WTC11 (cell line): Measurements from ENCODE around the gene SPNS2.

ENCODE experiments used
- ATF1 ChIP-seq: sonication (generic); formaldehyde crosslinking; IDR thresholded peaks from 2 replicates; pipeline ENCODE4 v1.8.1; 2023; ENCODE audit warnings: mild to moderate bottlenecking, moderate library complexity, missing genetic modification reagents
- CREM ChIP-seq: sonication (generic); formaldehyde crosslinking; IDR thresholded peaks from 2 replicates; pipeline ENCODE4 v1.8.1; 2022; ENCODE audit warnings: mild to moderate bottlenecking, missing genetic modification reagents, moderate library complexity
- CTCF ChIP-seq: fragments of 200-600 bp; IDR thresholded peaks from 2 replicates; pipeline ENCODE4 v1.8.0; 2022; ENCODE audit warnings: antibody characterized with exemption
- FOXJ3 ChIP-seq: sonication (generic); formaldehyde crosslinking; IDR thresholded peaks from 2 replicates; pipeline ENCODE4 v1.9.0; 2021; ENCODE audit warnings: missing genetic modification reagents, mild to moderate bottlenecking, borderline replicate concordance
- FOXP4 ChIP-seq: sonication (generic); formaldehyde crosslinking; IDR thresholded peaks from 2 replicates; pipeline ENCODE4 v1.8.0; 2022; ENCODE audit warnings: mild to moderate bottlenecking, missing genetic modification reagents
- JUN ChIP-seq: sonication (generic); formaldehyde crosslinking; IDR thresholded peaks from 2 replicates; pipeline ENCODE4 v1.8.0; 2023; ENCODE audit warnings: mild to moderate bottlenecking, missing genetic modification reagents
- MAX ChIP-seq: sonication (generic); formaldehyde crosslinking; IDR thresholded peaks from 2 replicates; pipeline ENCODE4 v1.8.0; 2022; ENCODE audit warnings: mild to moderate bottlenecking, missing genetic modification reagents
- NFYB ChIP-seq: sonication (generic); formaldehyde crosslinking; conservative IDR thresholded peaks from 2 replicates; pipeline ENCODE4 v1.8.0; 2022; ENCODE audit warnings: low read depth, missing genetic modification reagents
- NR2C2 ChIP-seq: sonication (generic); formaldehyde crosslinking; IDR thresholded peaks from 2 replicates; pipeline ENCODE4 v1.8.0; 2022; ENCODE audit warnings: mild to moderate bottlenecking, missing genetic modification reagents
- TEAD1 ChIP-seq: sonication (generic); formaldehyde crosslinking; IDR thresholded peaks from 2 replicates; pipeline ENCODE4 v1.8.0; 2022; ENCODE audit warnings: mild to moderate bottlenecking, missing genetic modification reagents
- USF1 ChIP-seq: sonication (generic); formaldehyde crosslinking; IDR thresholded peaks from 2 replicates; pipeline ENCODE4 v1.8.0; 2022; ENCODE audit warnings: mild to moderate bottlenecking, missing genetic modification reagents
- USF2 ChIP-seq: sonication (generic); formaldehyde crosslinking; IDR thresholded peaks from 2 replicates; pipeline ENCODE4 v1.8.1; 2023; ENCODE audit warnings: mild to moderate bottlenecking, missing genetic modification reagents, moderate library complexity
- ZBTB21 ChIP-seq: sonication (generic); formaldehyde crosslinking; IDR thresholded peaks from 2 replicates; pipeline ENCODE4 v1.8.1; 2023; ENCODE audit warnings: mild to moderate bottlenecking, missing genetic modification reagents, borderline replicate concordance

- TF ChIP-seq ZBTB21 (CRISPR knock-in tag) (no peak), CTCF (no peak), USF2 (no peak), CREM (CRISPR knock-in tag) (no peak), MAX (no peak), FOXJ3 (CRISPR knock-in tag) (no peak), TEAD1 (no peak), USF1 (CRISPR knock-in tag) (no peak), JUN (CRISPR knock-in tag) (no peak), FOXP4 (CRISPR knock-in tag) (no peak), ATF1 (CRISPR knock-in tag) (no peak), NFYB (CRISPR knock-in tag) (no peak), NR2C2 (CRISPR knock-in tag) (no peak)
Observed at GRCh38 chr17:4475463-4475862, 23.2 kb upstream of the SPNS2 start.
